Gastrocnemius medialis (tissue), 4 donors: ENCODE data around the gene CHML.
A peak's percentile ranks its signal among the peaks of the same experiment; 100 is the strongest.

ENCODE experiments used
- POLR2A ChIP-seq, 2 donors: fragments of 450-650 bp; IDR thresholded peaks; one replicate each; pipeline ENCODE4 v1.6.1; 2017; ENCODE audit warnings: antibody characterized with exemption in 2 of 2, mild to moderate bottlenecking in 2 of 2, moderate library complexity in 2 of 2
- TF ChIP-seq, protein P1 (sequence below), 5 experiments: fragments of 450-650 bp in 3 of 5; fragments of 200-600 bp in 2 of 5; sonication (generic) in 2 of 5; IDR thresholded peaks in 4 of 5; conservative IDR thresholded peaks in 1 of 5; 1 replicate in 4 of 5; 2 replicates in 1 of 5; pipeline ENCODE4 v1.5.1; 2016 to 2019; ENCODE audit warnings: antibody characterized with exemption in 5 of 5, mild to moderate bottlenecking in 3 of 5, moderate library complexity in 3 of 5

DNA sequence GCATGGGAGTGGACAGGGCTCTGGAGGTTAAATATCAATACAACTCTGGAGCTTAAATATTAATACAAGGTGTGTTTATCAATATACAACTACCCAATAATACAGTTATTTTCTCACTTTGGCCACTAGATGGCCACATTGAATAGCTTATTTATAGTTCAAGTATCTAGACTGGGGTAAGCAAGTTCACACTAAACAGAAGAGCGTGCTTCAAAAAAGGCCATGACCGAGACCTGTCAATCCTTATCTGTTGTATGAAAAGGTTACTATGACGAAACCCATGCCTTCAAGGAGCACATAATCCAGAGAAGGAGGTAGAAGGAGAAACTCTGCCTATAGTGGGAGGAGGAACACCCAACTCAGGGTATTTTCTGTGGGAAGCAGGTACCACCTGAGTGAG is 29.1 kb downstream of the CHML start:
- TF ChIP-seq, protein P1, sequence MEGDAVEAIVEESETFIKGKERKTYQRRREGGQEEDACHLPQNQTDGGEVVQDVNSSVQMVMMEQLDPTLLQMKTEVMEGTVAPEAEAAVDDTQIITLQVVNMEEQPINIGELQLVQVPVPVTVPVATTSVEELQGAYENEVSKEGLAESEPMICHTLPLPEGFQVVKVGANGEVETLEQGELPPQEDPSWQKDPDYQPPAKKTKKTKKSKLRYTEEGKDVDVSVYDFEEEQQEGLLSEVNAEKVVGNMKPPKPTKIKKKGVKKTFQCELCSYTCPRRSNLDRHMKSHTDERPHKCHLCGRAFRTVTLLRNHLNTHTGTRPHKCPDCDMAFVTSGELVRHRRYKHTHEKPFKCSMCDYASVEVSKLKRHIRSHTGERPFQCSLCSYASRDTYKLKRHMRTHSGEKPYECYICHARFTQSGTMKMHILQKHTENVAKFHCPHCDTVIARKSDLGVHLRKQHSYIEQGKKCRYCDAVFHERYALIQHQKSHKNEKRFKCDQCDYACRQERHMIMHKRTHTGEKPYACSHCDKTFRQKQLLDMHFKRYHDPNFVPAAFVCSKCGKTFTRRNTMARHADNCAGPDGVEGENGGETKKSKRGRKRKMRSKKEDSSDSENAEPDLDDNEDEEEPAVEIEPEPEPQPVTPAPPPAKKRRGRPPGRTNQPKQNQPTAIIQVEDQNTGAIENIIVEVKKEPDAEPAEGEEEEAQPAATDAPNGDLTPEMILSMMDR (IDR thresholded peaks at IDR 0.05 in 4 of 5, conservative IDR thresholded peaks at IDR 0.05 in 1 of 5) = peak; percentile 61 to 85 (median 69)
- TF ChIP-seq POLR2A (IDR thresholded peaks at IDR 0.05) = no peak
